Prostate gland (tissue), 1 donor: ENCODE results near the gene TCEANC.

Experiments used
- POLR2A ChIP-seq: fragments of 450-650 bp; IDR thresholded peaks from one replicate; pipeline ENCODE4 v1.6.1; 2016; ENCODE audit warnings: antibody characterized with exemption, mild to moderate bottlenecking
- POLR2AphosphoS5 ChIP-seq: sonication (generic); formaldehyde crosslinking; IDR thresholded peaks from one replicate; pipeline ENCODE4 v1.6.1; 2017; ENCODE audit warnings: antibody characterized with exemption

- TF ChIP-seq POLR2A (no peak), POLR2AphosphoS5 (no peak)
Observed at GRCh38 chrX:13692771-13693231, 39.9 kb downstream of the TCEANC start.
